H9 (cell line): ENCODE measurements around the gene AMN. TPM values are rescaled to one million over a fixed set of nuclear protein-coding genes. Genes with fewer than 3 reads are reported as not detected.

Experiments
- DNase-seq: peaks from one replicate; pipeline ENCODE4 v3.0.0-alpha.2; 2017
- H2AFZ ChIP-seq: one replicate; pipeline ENCODE4 v1.6.1; 2013; ENCODE audit warnings: mild to moderate bottlenecking, low read length, control low read depth, moderate library complexity
- H2AK5ac ChIP-seq: 2 replicates; pipeline ENCODE4 v1.6.1; 2013; ENCODE audit warnings: low read length, control low read depth, mixed read lengths; ENCODE audit not compliant: insufficient read length
- H2BK120ac ChIP-seq: one replicate; pipeline ENCODE4 v1.6.1; 2013; ENCODE audit warnings: low read depth, mild to moderate bottlenecking, low read length, control low read depth, inconsistent platforms; ENCODE audit not compliant: poor library complexity, severe bottlenecking
- H2BK12ac ChIP-seq: 2 replicates; pipeline ENCODE4 v1.6.1; 2013; ENCODE audit warnings: low read length, control low read depth, mixed read lengths, low read depth; ENCODE audit not compliant: insufficient read length
- H2BK15ac ChIP-seq: 2 replicates; pipeline ENCODE4 v1.6.1; 2013; ENCODE audit warnings: low read depth, low read length, control low read depth
- H2BK20ac ChIP-seq: one replicate; pipeline ENCODE4 v1.6.1; 2013; ENCODE audit warnings: low read depth, mild to moderate bottlenecking, low read length, control low read depth, inconsistent platforms; ENCODE audit not compliant: poor library complexity, severe bottlenecking
- H2BK5ac ChIP-seq: 2 replicates; pipeline ENCODE4 v1.6.1; 2013; ENCODE audit warnings: low read length, control low read depth, mixed read lengths; ENCODE audit not compliant: insufficient read length
- H3K14ac ChIP-seq: 2 replicates; pipeline ENCODE4 v1.6.1; 2013; ENCODE audit warnings: low read length, control low read depth; ENCODE audit not compliant: insufficient read depth
- H3K18ac ChIP-seq: 2 replicates; pipeline ENCODE4 v1.6.1; 2013; ENCODE audit warnings: low read depth, mild to moderate bottlenecking, mixed read lengths, low read length, control low read depth; ENCODE audit not compliant: insufficient read length
- H3K23ac ChIP-seq: 2 replicates; pipeline ENCODE4 v1.6.1; 2013; ENCODE audit warnings: low read length, control low read depth, mixed read lengths, low read depth; ENCODE audit not compliant: insufficient read length
- H3K23me2 ChIP-seq: 2 replicates; pipeline ENCODE4 v1.6.1; 2013; ENCODE audit warnings: low read depth, mild to moderate bottlenecking, mixed read lengths, low read length, control low read depth; ENCODE audit not compliant: insufficient read length, poor library complexity, severe bottlenecking
- H3K27ac ChIP-seq: 2 replicates; pipeline ENCODE4 v1.5.1; 2013; ENCODE audit warnings: low read length, control low read depth, mixed read lengths, low read depth; ENCODE audit not compliant: insufficient read length
- H3K27me3 ChIP-seq: 2 replicates; pipeline ENCODE4 v1.6.1; 2013; ENCODE audit warnings: low read length, control low read depth, inconsistent platforms; ENCODE audit not compliant: insufficient read depth
- H3K4ac ChIP-seq: 2 replicates; pipeline ENCODE4 v1.6.1; 2013; ENCODE audit warnings: low read depth, mild to moderate bottlenecking, control low read depth, inconsistent platforms, low read length, moderate library complexity
- H3K4me1 ChIP-seq: 2 replicates; pipeline ENCODE4 v1.6.1; 2013; ENCODE audit warnings: low read length, control low read depth, inconsistent platforms; ENCODE audit not compliant: insufficient read depth
- H3K4me2 ChIP-seq: 2 replicates; pipeline ENCODE4 v1.6.1; 2013; ENCODE audit warnings: low read length, control low read depth, mixed read lengths; ENCODE audit not compliant: insufficient read length, insufficient read depth
- H3K56ac ChIP-seq: 2 replicates; pipeline ENCODE4 v1.6.1; 2013; ENCODE audit warnings: low read depth, mild to moderate bottlenecking, mixed read lengths, low read length, control low read depth; ENCODE audit not compliant: insufficient read length
- H3K79me1 ChIP-seq: 2 replicates; pipeline ENCODE4 v1.6.1; 2013; ENCODE audit warnings: low read depth, mild to moderate bottlenecking, moderate library complexity, low read length, control low read depth, inconsistent platforms; ENCODE audit not compliant: insufficient read depth, poor library complexity, severe bottlenecking
- H3K79me2 ChIP-seq: 2 replicates; pipeline ENCODE4 v1.6.1; 2013; ENCODE audit warnings: low read length, control low read depth, inconsistent platforms; ENCODE audit not compliant: insufficient read depth
- H3K9ac ChIP-seq: 2 replicates; pipeline ENCODE4 v1.6.1; 2013; ENCODE audit warnings: low read length, control low read depth, mixed read lengths; ENCODE audit not compliant: insufficient read length; ENCODE audit errors: extremely low read depth
- H3K9me3 ChIP-seq: one replicate; pipeline ENCODE4 v1.6.1; 2013; ENCODE audit warnings: low read depth, low read length, inconsistent platforms; ENCODE audit not compliant: control insufficient read depth
- H3T11ph ChIP-seq: one replicate; pipeline ENCODE4 v1.6.1; 2013; ENCODE audit warnings: mild to moderate bottlenecking, low read length, control low read depth, inconsistent platforms
- H4K20me1 ChIP-seq: one replicate; pipeline ENCODE4 v1.6.1; 2013; ENCODE audit not compliant: control insufficient read depth, insufficient read length, insufficient read depth
- H4K5ac ChIP-seq: 2 replicates; pipeline ENCODE4 v1.6.1; 2013; ENCODE audit warnings: low read depth, mild to moderate bottlenecking, mixed read lengths, low read length, control low read depth; ENCODE audit not compliant: insufficient read length
- H4K8ac ChIP-seq: replicated peaks from 2 replicates; pipeline ENCODE4 v1.6.1; 2013; ENCODE audit warnings: low read length, control low read depth, mixed read lengths, low read depth; ENCODE audit not compliant: insufficient read length
- H4K91ac ChIP-seq: 2 replicates; pipeline ENCODE4 v1.6.1; 2013; ENCODE audit warnings: low read depth, mild to moderate bottlenecking, moderate library complexity, mixed read lengths, low read length, control low read depth; ENCODE audit not compliant: insufficient read length
- H3K27ac Mint-ChIP-seq, 3 experiments: 2 replicates in 2 of 3; 3 replicates in 1 of 3; pipeline ENCODE4 v1.8.0; 2020 to 2021; ENCODE audit warnings: mixed read lengths in 3 of 3, mild to moderate bottlenecking in 1 of 3, moderate library complexity in 1 of 3
- H3K27me3 Mint-ChIP-seq: 2 replicates; pipeline ENCODE4 v1.8.0; 2021; ENCODE audit warnings: low read depth, mild to moderate bottlenecking, moderate library complexity, mixed read lengths
- H3K36me3 Mint-ChIP-seq, 3 experiments: 2 replicates in 2 of 3; 3 replicates in 1 of 3; pipeline ENCODE4 v1.8.0; 2020 to 2021; ENCODE audit warnings: low read depth in 3 of 3, mixed read lengths in 3 of 3; ENCODE audit not compliant: insufficient read depth in 1 of 3
- H3K4me1 Mint-ChIP-seq, 2 experiments: 2 replicates each; pipeline ENCODE4 v1.8.0; 2020; ENCODE audit warnings: mixed read lengths in 2 of 2
- H3K4me3 Mint-ChIP-seq, 2 experiments: 2 replicates in 1 of 2; 3 replicates in 1 of 2; pipeline ENCODE4 v1.8.0; 2020 to 2021; ENCODE audit warnings: mild to moderate bottlenecking in 2 of 2, mixed read lengths in 2 of 2, moderate library complexity in 1 of 2
- H3K9me3 Mint-ChIP-seq, 2 experiments: 2 replicates in 1 of 2; 3 replicates in 1 of 2; pipeline ENCODE4 v1.8.0; 2020; ENCODE audit warnings: mild to moderate bottlenecking in 2 of 2, mixed read lengths in 2 of 2, moderate library complexity in 1 of 2
- CTCF ChIP-seq: fragments of 200-600 bp; sonication (generic); conservative IDR thresholded peaks from 3 replicates; pipeline ENCODE4 v1.8.0; 2021; ENCODE audit warnings: antibody characterized with exemption, mild to moderate bottlenecking
- WGBS: extraction: QIAGEN DNeasy Blood & Tissue Kit; methylation state at CpG from one replicate; pipeline ENCODE4 v1.1.7; 2013; ENCODE audit warnings: missing lambda C conversion rate, low lambda C conversion rate, mixed read lengths; ENCODE audit not compliant: insufficient read length; ENCODE audit errors: extremely low coverage; 5-methylcytosine and 5-hydroxymethylcytosine counted together
- total RNA-seq: library from RNA; stranded (reverse); gene quantifications from 2 replicates; pipeline ENCODE4 v1.2.1, GENCODE V29; 2021

The AMN gene
- total RNA-seq, 1 experiment from 2014 or later, result 1.9 TPM

GRCh38 chr14:102909911-102910310, 12.6 kb upstream of the AMN start:
- H3K9ac ChIP-seq, result no peak overlapping the region
- H3K4me3 Mint-ChIP-seq, result no peak overlapping the region
- no peak overlapping the region for H4K8ac ChIP-seq
- H4K5ac ChIP-seq, result no peak overlapping the region
- no peaks in the 10 kb centered on the region for H3K27me3 ChIP-seq
- no peak overlapping the region for H3K4me2 ChIP-seq
- H3K9me3 Mint-ChIP-seq, result peaks cover 16 to 17% of the 10 kb centered on the region in 2 experiments
- no peak for TF ChIP-seq CTCF
- H3K23me2 ChIP-seq, result no peaks in the 10 kb centered on the region
- no peak overlapping the region for H3T11ph ChIP-seq
- H2BK120ac ChIP-seq, result no peak overlapping the region
- H4K20me1 ChIP-seq, result no peaks in the 10 kb centered on the region
- H3K36me3 Mint-ChIP-seq, result peaks cover 22 to 31% (median 28%) of the 10 kb centered on the region in 3 experiments
- H3K4me1 Mint-ChIP-seq, result no peaks in the 10 kb centered on the region; a peak in 1 of 4 replicates
- H3K18ac ChIP-seq, result no peak overlapping the region
- H3K27ac ChIP-seq, result no peak overlapping the region
- no peaks in the 10 kb centered on the region for H3K27me3 Mint-ChIP-seq
- no peak overlapping the region for H2AK5ac ChIP-seq
- no peak overlapping the region for H3K4ac ChIP-seq
- no peak overlapping the region for H2BK15ac ChIP-seq
- H3K23ac ChIP-seq, result no peak overlapping the region
- 0 out of 7 replicates have a peak overlapping the region, but pooled peaks of 1 of the 3 experiments have one; percentile 48 for H3K27ac Mint-ChIP-seq
- H3K79me1 ChIP-seq, result no peaks in the 10 kb centered on the region
- H2BK20ac ChIP-seq, result no peak overlapping the region
- no peaks in the 10 kb centered on the region for H3K79me2 ChIP-seq
- H4K91ac ChIP-seq, result no peak overlapping the region
- no CpG with 5 or more reads among the region's 10 CpGs for WGBS
- no peak overlapping the region for H2BK12ac ChIP-seq
- no peaks in the 10 kb centered on the region for H3K4me1 ChIP-seq
- H2BK5ac ChIP-seq, result no peak overlapping the region
- H3K9me3 ChIP-seq, result no peaks in the 10 kb centered on the region
- H3K56ac ChIP-seq, result no peak overlapping the region
- no peak overlapping the region for H2AFZ ChIP-seq
- DNase-seq, result no peak
- no peak overlapping the region for H3K14ac ChIP-seq
